IMR-90 (cell line): ENCODE measurements around the gene ZCCHC14. TPM values are rescaled to one million over a fixed set of nuclear protein-coding genes. Genes with fewer than 3 reads are reported as not detected.

Experiments
- ATAC-seq: fragments of 200-7000 bp; cut with Tn5 transposase; 2 replicates; pipeline ENCODE4 v1.9.1; 2020; ENCODE audit warnings: low read depth, mild to moderate bottlenecking, moderate library complexity
- BruUV-seq: library from RNA; stranded (reverse); fragments of 400-500 nt; replicated peaks from 2 replicates; lab custom pipeline; 2021; lab: Mats Ljungman, UMichigan
- CTCF ChIA-PET: fragments of 300-600 bp; formaldehyde crosslinking; extraction: SDS; loops from one replicate; lab custom pipeline; 2021; ENCODE audit warnings: antibody characterized with exemption; lab: Yijun Ruan, JAX
- POLR2A ChIA-PET: fragments of 300-600 bp; sonication (Branson Sonifier 250); formaldehyde crosslinking; loops from one replicate; lab custom pipeline; 2022; ENCODE audit warnings: antibody characterized with exemption; ENCODE audit not compliant: unreplicated experiment; lab: Charles Lee
- DNase-seq: peaks from one replicate; pipeline ENCODE4 v3.0.0; 2013
- H2AFZ ChIP-seq: replicated peaks from 2 replicates; pipeline ENCODE3; 2013; ENCODE audit warnings: low read length, mild to moderate bottlenecking; ENCODE audit not compliant: poor library complexity
- H2AK5ac ChIP-seq: 2 replicates; pipeline ENCODE4 v1.6.1; 2013; ENCODE audit warnings: low read depth, low read length, inconsistent platforms
- H2AK9ac ChIP-seq: replicated peaks from 2 replicates; pipeline ENCODE3; 2013; ENCODE audit warnings: mild to moderate bottlenecking, low read depth, low read length, moderate library complexity; ENCODE audit not compliant: poor library complexity
- H2BK120ac ChIP-seq: 2 replicates; pipeline ENCODE4 v1.6.1; 2013; ENCODE audit warnings: low read depth, low read length, inconsistent platforms
- H2BK15ac ChIP-seq: 3 replicates; pipeline ENCODE4 v1.6.1; 2013; ENCODE audit warnings: low read depth, low read length, inconsistent platforms
- H2BK20ac ChIP-seq: 2 replicates; pipeline ENCODE4 v1.6.1; 2013; ENCODE audit warnings: low read depth, mild to moderate bottlenecking, inconsistent platforms, low read length, moderate library complexity
- H2BK5ac ChIP-seq: 2 replicates; pipeline ENCODE4 v1.6.1; 2013; ENCODE audit warnings: mild to moderate bottlenecking, low read depth, low read length, inconsistent platforms; ENCODE audit not compliant: poor library complexity, severe bottlenecking
- H3K14ac ChIP-seq: replicated peaks from 2 replicates; pipeline ENCODE4 v1.6.1; 2013; ENCODE audit warnings: low read depth, low read length, inconsistent platforms
- H3K18ac ChIP-seq: 2 replicates; pipeline ENCODE4 v1.6.1; 2013; ENCODE audit warnings: low read depth, low read length, control low read depth
- H3K23ac ChIP-seq: 2 replicates; pipeline ENCODE4 v1.6.1; 2013; ENCODE audit warnings: low read depth, low read length, inconsistent platforms
- H3K27ac ChIP-seq: 2 replicates; pipeline ENCODE4 v1.5.1; 2013; ENCODE audit warnings: mild to moderate bottlenecking, control low read depth, low read length; ENCODE audit not compliant: insufficient read depth
- H3K27me3 ChIP-seq: 2 replicates; pipeline ENCODE4 v1.6.1; 2013; ENCODE audit warnings: low read length; ENCODE audit not compliant: control insufficient read depth, insufficient read depth
- H3K36me3 ChIP-seq: 2 replicates; pipeline ENCODE4 v1.6.1; 2013; ENCODE audit warnings: low read length, mixed read lengths; ENCODE audit not compliant: control insufficient read depth, insufficient read depth
- H3K4ac ChIP-seq: 2 replicates; pipeline ENCODE4 v1.6.1; 2013; ENCODE audit warnings: low read depth, low read length, inconsistent platforms
- H3K4me1 ChIP-seq: 2 replicates; pipeline ENCODE4 v1.6.1; 2013; ENCODE audit warnings: low read length, mixed read lengths; ENCODE audit not compliant: control insufficient read depth, insufficient read depth
- H3K4me2 ChIP-seq: 2 replicates; pipeline ENCODE4 v1.6.1; 2013; ENCODE audit warnings: low read depth, mild to moderate bottlenecking, control low read depth, low read length, moderate library complexity
- H3K4me3 ChIP-seq: 2 replicates; pipeline ENCODE4 v1.5.1; 2013; ENCODE audit warnings: low read depth, mild to moderate bottlenecking, control low read depth, low read length, moderate library complexity; ENCODE audit not compliant: insufficient read depth
- H3K56ac ChIP-seq: 2 replicates; pipeline ENCODE4 v1.6.1; 2013; ENCODE audit warnings: low read length, inconsistent platforms; ENCODE audit not compliant: insufficient read depth; ENCODE audit errors: extremely low read depth
- H3K79me1 ChIP-seq, 2 experiments: 2 replicates each; pipeline ENCODE4 v1.6.1; 2013; ENCODE audit warnings: low read length in 2 of 2, inconsistent platforms in 1 of 2, low read depth in 1 of 2
- H3K9ac ChIP-seq: 2 replicates; pipeline ENCODE4 v1.6.1; 2013; ENCODE audit warnings: low read depth, low read length, control low read depth
- H3K9me1 ChIP-seq: 2 replicates; pipeline ENCODE4 v1.6.1; 2013; ENCODE audit warnings: low read length, inconsistent platforms; ENCODE audit not compliant: insufficient read depth
- H3K9me3 ChIP-seq: 2 replicates; pipeline ENCODE4 v1.6.1; 2013; ENCODE audit warnings: low read length; ENCODE audit not compliant: control insufficient read depth, insufficient read depth
- H4K20me1 ChIP-seq: 2 replicates; pipeline ENCODE4 v1.6.1; 2013; ENCODE audit warnings: low read length, inconsistent platforms; ENCODE audit not compliant: insufficient read depth
- H4K5ac ChIP-seq: 2 replicates; pipeline ENCODE4 v1.6.1; 2013; ENCODE audit warnings: mild to moderate bottlenecking, low read depth, low read length, control low read depth
- H4K8ac ChIP-seq, 2 experiments: 2 replicates each; pipeline ENCODE4 v1.6.1; 2013; ENCODE audit warnings: low read depth in 2 of 2, low read length in 2 of 2, control low read depth in 1 of 2, inconsistent platforms in 1 of 2
- H4K91ac ChIP-seq: 2 replicates; pipeline ENCODE4 v1.6.1; 2013; ENCODE audit warnings: low read depth, low read length, inconsistent platforms; ENCODE audit not compliant: insufficient read depth
- BHLHE40 ChIP-seq: fragments of 150-350 bp; IDR thresholded peaks from 2 replicates; pipeline ENCODE4 v1.6.1; 2016; ENCODE audit warnings: mild to moderate bottlenecking, low read depth, low read length
- CEBPB ChIP-seq: IDR thresholded peaks from 2 replicates; pipeline ENCODE4 v1.6.1; 2012; ENCODE audit warnings: low read depth, low read length, improper control_type of control experiment
- CHD1 ChIP-seq: IDR thresholded peaks from 2 replicates; pipeline ENCODE4 v1.6.1; 2012; ENCODE audit warnings: low read depth, low read length, improper control_type of control experiment
- FOS ChIP-seq: fragments of 150-350 bp; IDR thresholded peaks from 2 replicates; pipeline ENCODE4 v1.6.1; 2016; ENCODE audit warnings: low read depth, low read length
- MAFK ChIP-seq: IDR thresholded peaks from 2 replicates; pipeline ENCODE4 v1.6.1; 2012; ENCODE audit warnings: low read depth, low read length, improper control_type of control experiment
- MAZ ChIP-seq: IDR thresholded peaks from 2 replicates; pipeline ENCODE4 v1.6.1; 2012; ENCODE audit warnings: low read depth, mild to moderate bottlenecking, low read length, improper control_type of control experiment, moderate library complexity, borderline replicate concordance
- MXI1 ChIP-seq: IDR thresholded peaks from 2 replicates; pipeline ENCODE4 v1.6.1; 2012; ENCODE audit warnings: low read depth, mild to moderate bottlenecking, low read length, moderate library complexity, borderline replicate concordance
- NFE2L2 ChIP-seq: fragments of 150-350 bp; IDR thresholded peaks from 2 replicates; pipeline ENCODE4 v1.6.1; 2016; ENCODE audit warnings: low read depth, mild to moderate bottlenecking, low read length
- POLR2A ChIP-seq: IDR thresholded peaks from 2 replicates; pipeline ENCODE4 v1.6.1; 2012; ENCODE audit warnings: mild to moderate bottlenecking, low read depth, low read length
- RAD21 ChIP-seq: IDR thresholded peaks from 2 replicates; pipeline ENCODE4 v1.6.1; 2012; ENCODE audit warnings: low read length, improper control_type of control experiment
- RCOR1 ChIP-seq: IDR thresholded peaks from 2 replicates; pipeline ENCODE4 v1.6.1; 2012; ENCODE audit warnings: mild to moderate bottlenecking, low read length, improper control_type of control experiment; ENCODE audit not compliant: insufficient replicate concordance
- RFX5 ChIP-seq: IDR thresholded peaks from 2 replicates; pipeline ENCODE4 v1.8.0; 2012; ENCODE audit warnings: low read depth, mild to moderate bottlenecking, low read length, moderate library complexity
- SMC3 ChIP-seq: fragments of 150-350 bp; IDR thresholded peaks from 2 replicates; pipeline ENCODE4 v1.6.1; 2016; ENCODE audit warnings: low read depth, mild to moderate bottlenecking, antibody characterized with exemption, low read length, moderate library complexity
- WGBS, 2 experiments: methylation state at CpG; one replicate each; pipeline versions ENCODE4 v1.1.5 to v1.1.7; 2013; ENCODE audit warnings: missing lambda C conversion rate in 2 of 2; ENCODE audit not compliant: insufficient read length in 1 of 2; ENCODE audit errors: extremely low coverage in 2 of 2; 5-methylcytosine and 5-hydroxymethylcytosine counted together
- dilution Hi-C: fragments of 300-500 bp; cut with HindIII; formaldehyde crosslinking; loops from one replicate; pipeline ENCODE4 v1.14.3; 2018; ENCODE audit warnings: low sequenced_read_pairs; ENCODE audit not compliant: unreplicated experiment
- in situ Hi-C: fragments of 300-500 bp; cut with MboI; formaldehyde crosslinking; loops from 3 replicates; pipeline ENCODE4 v1.14.3; 2019; ENCODE audit warnings: low sequenced_read_pairs, inconsistent platforms, mixed read lengths
- intact Hi-C: fragments of 100-400 bp; cut with micrococcal nuclease; formaldehyde crosslinking; loops from 2 replicates; pipeline ENCODE4 v1.10.0; 2022
- polyA plus RNA-seq, 3 experiments: library from polyadenylated mRNA; depleted of rRNA; stranded (reverse); fragments of >200 nt; gene quantifications; 2 replicates each; pipeline ENCODE4 v1.2.3, GENCODE V29; 2012; ENCODE audit warnings: low replicate concordance in 1 of 3
- total RNA-seq: library from RNA; depleted of rRNA; stranded (reverse); fragments of >200 nt; gene quantifications from 2 replicates; pipeline ENCODE4 v1.2.3, GENCODE V29; 2012
- TF ChIP-seq, protein P1 (sequence below): fragments of 150-350 bp; IDR thresholded peaks from 2 replicates; pipeline ENCODE4 v1.6.1; 2016; ENCODE audit warnings: low read depth, mild to moderate bottlenecking, low read length, moderate library complexity, borderline replicate concordance
- TF ChIP-seq, protein P2 (sequence below): fragments of 150-350 bp; IDR thresholded peaks from 2 replicates; pipeline ENCODE4 v1.6.1; 2017; ENCODE audit warnings: mild to moderate bottlenecking, antibody characterized with exemption, low read length, low read depth
- TF ChIP-seq, protein P3 (sequence below): conservative IDR thresholded peaks from 2 replicates; pipeline ENCODE4 v1.5.1; 2012; ENCODE audit warnings: mild to moderate bottlenecking, low read depth, low read length, improper control_type of control experiment

The ZCCHC14 gene
- total and polyA plus RNA-seq, 2 of the 4 experiments (the other 2 are of a cell fraction), result 2.5 to 5.3 TPM

DNA sequence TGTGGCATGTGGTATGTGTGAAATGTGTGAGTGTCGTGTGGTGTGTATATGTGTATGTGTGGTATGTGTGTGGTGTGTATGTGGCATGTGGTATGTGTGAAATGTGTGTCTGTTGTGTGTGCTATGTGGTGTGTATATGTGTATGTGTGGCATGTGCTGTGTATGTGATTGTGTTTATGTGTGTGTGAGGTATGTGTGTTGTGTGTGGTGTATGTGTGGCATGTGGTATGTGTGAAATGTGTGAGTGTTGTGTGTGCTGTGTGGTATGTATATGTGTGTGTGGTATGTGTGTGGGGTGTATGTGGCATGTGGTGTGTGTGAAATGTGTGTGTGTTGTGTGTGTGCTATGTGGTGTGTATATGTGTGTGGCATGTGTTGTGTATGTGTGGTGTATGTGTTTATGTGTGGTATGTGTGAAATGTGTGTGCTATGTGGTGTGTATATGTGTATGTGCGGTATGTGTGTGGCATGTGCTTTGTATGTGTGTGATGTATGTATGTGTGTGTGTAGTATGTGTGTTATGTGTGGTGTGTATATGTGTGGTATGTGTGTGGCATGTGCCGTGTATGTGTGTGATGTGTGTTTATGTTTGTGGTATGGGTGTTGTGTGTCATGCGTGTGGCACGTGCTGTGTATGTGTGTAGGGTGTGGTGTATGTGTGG is 9.6 kb upstream of the ZCCHC14 start:
- H3K27ac ChIP-seq, result no peak overlapping the region
- H3K14ac ChIP-seq, result peak overlapping the region; percentile 77; the same call in 1 of the 2 replicates
- TF ChIP-seq, protein P1, sequence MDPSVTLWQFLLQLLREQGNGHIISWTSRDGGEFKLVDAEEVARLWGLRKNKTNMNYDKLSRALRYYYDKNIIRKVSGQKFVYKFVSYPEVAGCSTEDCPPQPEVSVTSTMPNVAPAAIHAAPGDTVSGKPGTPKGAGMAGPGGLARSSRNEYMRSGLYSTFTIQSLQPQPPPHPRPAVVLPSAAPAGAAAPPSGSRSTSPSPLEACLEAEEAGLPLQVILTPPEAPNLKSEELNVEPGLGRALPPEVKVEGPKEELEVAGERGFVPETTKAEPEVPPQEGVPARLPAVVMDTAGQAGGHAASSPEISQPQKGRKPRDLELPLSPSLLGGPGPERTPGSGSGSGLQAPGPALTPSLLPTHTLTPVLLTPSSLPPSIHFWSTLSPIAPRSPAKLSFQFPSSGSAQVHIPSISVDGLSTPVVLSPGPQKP, result no peak
- TF ChIP-seq FOS (no peak), CEBPB (no peak), MAZ (no peak), RFX5 (no peak), SMC3 (no peak), RCOR1 (no peak), MAFK (no peak), RAD21 (no peak), NFE2L2 (no peak), POLR2A (no peak), MXI1 (no peak), CHD1 (no peak), BHLHE40 (no peak)
- TF ChIP-seq, protein P2, sequence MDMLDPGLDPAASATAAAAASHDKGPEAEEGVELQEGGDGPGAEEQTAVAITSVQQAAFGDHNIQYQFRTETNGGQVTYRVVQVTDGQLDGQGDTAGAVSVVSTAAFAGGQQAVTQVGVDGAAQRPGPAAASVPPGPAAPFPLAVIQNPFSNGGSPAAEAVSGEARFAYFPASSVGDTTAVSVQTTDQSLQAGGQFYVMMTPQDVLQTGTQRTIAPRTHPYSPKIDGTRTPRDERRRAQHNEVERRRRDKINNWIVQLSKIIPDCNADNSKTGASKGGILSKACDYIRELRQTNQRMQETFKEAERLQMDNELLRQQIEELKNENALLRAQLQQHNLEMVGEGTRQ, result no peak
- TF ChIP-seq, protein P3, sequence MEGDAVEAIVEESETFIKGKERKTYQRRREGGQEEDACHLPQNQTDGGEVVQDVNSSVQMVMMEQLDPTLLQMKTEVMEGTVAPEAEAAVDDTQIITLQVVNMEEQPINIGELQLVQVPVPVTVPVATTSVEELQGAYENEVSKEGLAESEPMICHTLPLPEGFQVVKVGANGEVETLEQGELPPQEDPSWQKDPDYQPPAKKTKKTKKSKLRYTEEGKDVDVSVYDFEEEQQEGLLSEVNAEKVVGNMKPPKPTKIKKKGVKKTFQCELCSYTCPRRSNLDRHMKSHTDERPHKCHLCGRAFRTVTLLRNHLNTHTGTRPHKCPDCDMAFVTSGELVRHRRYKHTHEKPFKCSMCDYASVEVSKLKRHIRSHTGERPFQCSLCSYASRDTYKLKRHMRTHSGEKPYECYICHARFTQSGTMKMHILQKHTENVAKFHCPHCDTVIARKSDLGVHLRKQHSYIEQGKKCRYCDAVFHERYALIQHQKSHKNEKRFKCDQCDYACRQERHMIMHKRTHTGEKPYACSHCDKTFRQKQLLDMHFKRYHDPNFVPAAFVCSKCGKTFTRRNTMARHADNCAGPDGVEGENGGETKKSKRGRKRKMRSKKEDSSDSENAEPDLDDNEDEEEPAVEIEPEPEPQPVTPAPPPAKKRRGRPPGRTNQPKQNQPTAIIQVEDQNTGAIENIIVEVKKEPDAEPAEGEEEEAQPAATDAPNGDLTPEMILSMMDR, result no peak
- H3K4me1 ChIP-seq, result peaks cover 2% of the 10 kb centered on the region
- dilution Hi-C loops (no loop called here), in situ Hi-C loops (no loop called here), intact Hi-C loops (no loop called here)
- H2AFZ ChIP-seq, result peak overlapping the region; percentile 17
- peak overlapping the region; percentile 96 for H2BK5ac ChIP-seq
- H3K9me1 ChIP-seq, result peaks cover 12% of the 10 kb centered on the region; the same call in 1 of the 2 replicates
- no peaks in the 10 kb centered on the region for H3K36me3 ChIP-seq
- H2BK20ac ChIP-seq, result no peak overlapping the region
- DNase-seq (no peak), ATAC-seq (no peak)
- no peak overlapping the region for H2BK15ac ChIP-seq
- ChIA-PET POLR2A (no interaction called here), CTCF (no interaction called here)
- no peak overlapping the region for H3K4me3 ChIP-seq
- H4K20me1 ChIP-seq, result peaks cover 8% of the 10 kb centered on the region; the same call in 1 of the 2 replicates
- H2AK9ac ChIP-seq, result peak overlapping the region; percentile 88
- H4K5ac ChIP-seq, result no peak overlapping the region
- H3K56ac ChIP-seq, result no peak overlapping the region
- no peak overlapping the region; the same call in 1 of the 2 replicates for H3K23ac ChIP-seq
- H2AK5ac ChIP-seq, result peak overlapping the region; percentile 89
- no peaks in the 10 kb centered on the region for H3K9me3 ChIP-seq
- no TSS peak for BruUV-seq
- no peak overlapping the region for H4K8ac ChIP-seq
- H3K18ac ChIP-seq, result no peak overlapping the region
- H4K91ac ChIP-seq, result no peak overlapping the region
- peaks cover 17% of the 10 kb centered on the region for H3K27me3 ChIP-seq
- H3K9ac ChIP-seq, result no peak overlapping the region
- H3K79me1 ChIP-seq, result no peaks in the 10 kb centered on the region
- no peak overlapping the region for H3K4ac ChIP-seq
- no peak overlapping the region for H2BK120ac ChIP-seq
- H3K4me2 ChIP-seq, result no peak overlapping the region
- 93% methylated on average over 5 of the region's 5 CpGs; no CpG with 5 or more reads in 1 of the 2 experiments for WGBS, 2 experiments
